ENCODE measurements around the gene TBC1D22A.
"Not testable (repeated sequence)": the region's sequence is repeated elsewhere in the genome, so short reads cannot be mapped to it uniquely, and the experiment has no call there.

Gene TBC1D22A

GRCh38 chr22:46974077-46974476, 211.6 kb downstream of the TBC1D22A start:
- Histone ChIP-seq H3K9me3 (ENCODE audit: insufficient read depth, low read depth, low read length) (no peaks in the 10 kb centered on the region), H3K36me3 (ENCODE audit: insufficient read depth, low read depth, low read length) (no peaks in the 10 kb centered on the region), H3K4me3 (ENCODE audit: low read length) (no peak overlapping the region), H3K27me3 (ENCODE audit: insufficient read depth, low read length) (no peaks in the 10 kb centered on the region), H3K4me1 (ENCODE audit: insufficient read depth, low read length) (no peaks in the 10 kb centered on the region), H3K27ac (ENCODE audit: low read length) (no peak overlapping the region), H3K9ac (ENCODE audit: low read depth, low read length) (no peak overlapping the region)

- no peaks in the 10 kb centered on the region for H3K4me1 ChIP-seq (ENCODE audit: insufficient read depth, low read length)
- H3K36me3 ChIP-seq (ENCODE audit: insufficient read depth, low read depth, low read length), result no peaks in the 10 kb centered on the region
- no peak overlapping the region for H3K9ac ChIP-seq (ENCODE audit: low read depth, low read length)
- no peaks in the 10 kb centered on the region for H3K9me3 ChIP-seq (ENCODE audit: insufficient read depth, low read depth, low read length)
- H3K27ac ChIP-seq (ENCODE audit: low read length), result no peak overlapping the region
- no peak overlapping the region for H3K4me3 ChIP-seq (ENCODE audit: low read length)
- H3K27me3 ChIP-seq (ENCODE audit: insufficient read depth, low read length), result no peaks in the 10 kb centered on the region
Measured at GRCh38 chr22:46974631-46975585, 212.5 kb downstream of the TBC1D22A start.

- no peaks in the 10 kb centered on the region for H3K36me3 ChIP-seq (ENCODE audit: insufficient read depth, low read depth, low read length)
Measured at GRCh38 chr22:46976143-46976542, 213.7 kb downstream of the TBC1D22A start.

GRCh38 chr22:46976598-46976997, 214.1 kb downstream of the TBC1D22A start:
- H3K9me3 ChIP-seq (ENCODE audit: insufficient read depth, low read depth, low read length), result no peaks in the 10 kb centered on the region
- no peaks in the 10 kb centered on the region for H3K36me3 ChIP-seq (ENCODE audit: insufficient read depth, low read depth, low read length)
- H3K4me1 ChIP-seq (ENCODE audit: insufficient read depth, low read length), result no peaks in the 10 kb centered on the region
- H3K4me3 ChIP-seq (ENCODE audit: low read length), result no peak overlapping the region
- no peak overlapping the region for H3K27ac ChIP-seq (ENCODE audit: low read length)
- H3K27me3 ChIP-seq (ENCODE audit: insufficient read depth, low read length), result no peaks in the 10 kb centered on the region
- no peak overlapping the region for H3K9ac ChIP-seq (ENCODE audit: low read depth, low read length)

More at GRCh38 chr22:46976143-46976542, 213.7 kb downstream of the TBC1D22A start:
- no peaks in the 10 kb centered on the region for H3K4me1 ChIP-seq (ENCODE audit: insufficient read depth, low read length)
- no peak overlapping the region for H3K4me3 ChIP-seq (ENCODE audit: low read length)
- H3K9ac ChIP-seq (ENCODE audit: low read depth, low read length), result no peak overlapping the region
- no peak overlapping the region for H3K27ac ChIP-seq (ENCODE audit: low read length)
- H3K27me3 ChIP-seq (ENCODE audit: insufficient read depth, low read length), result no peaks in the 10 kb centered on the region
- H3K9me3 ChIP-seq (ENCODE audit: insufficient read depth, low read depth, low read length), result no peaks in the 10 kb centered on the region

- Histone ChIP-seq H3K27ac (ENCODE audit: low read length) (no peak overlapping the region), H3K36me3 (ENCODE audit: insufficient read depth, low read depth, low read length) (no peaks in the 10 kb centered on the region), H3K4me3 (ENCODE audit: low read length) (no peak overlapping the region), H3K27me3 (ENCODE audit: insufficient read depth, low read length) (no peaks in the 10 kb centered on the region), H3K4me1 (ENCODE audit: insufficient read depth, low read length) (no peaks in the 10 kb centered on the region), H3K9ac (ENCODE audit: low read depth, low read length) (no peak overlapping the region), H3K9me3 (ENCODE audit: insufficient read depth, low read depth, low read length) (no peaks in the 10 kb centered on the region)
Measured at GRCh38 chr22:46977656-46978343, 215.3 kb downstream of the TBC1D22A start.

GRCh38 chr22:46978668-46979067, 216.2 kb downstream of the TBC1D22A start:
- H3K4me1 ChIP-seq (ENCODE audit: insufficient read depth, low read length); H3K27me3 ChIP-seq (ENCODE audit: insufficient read depth, low read length); H3K27ac ChIP-seq (ENCODE audit: low read length); H3K4me3 ChIP-seq (ENCODE audit: low read length); H3K36me3 ChIP-seq (ENCODE audit: insufficient read depth, low read depth, low read length); H3K9ac ChIP-seq (ENCODE audit: low read depth, low read length); H3K9me3 ChIP-seq (ENCODE audit: insufficient read depth, low read depth, low read length): not testable (repeated sequence)

GRCh38 chr22:46979506-46979905, 217.1 kb downstream of the TBC1D22A start:
- H3K9me3 ChIP-seq (ENCODE audit: insufficient read depth, low read depth, low read length), result no peaks in the 10 kb centered on the region
- H3K36me3 ChIP-seq (ENCODE audit: insufficient read depth, low read depth, low read length), result no peaks in the 10 kb centered on the region
- no peaks in the 10 kb centered on the region for H3K4me1 ChIP-seq (ENCODE audit: insufficient read depth, low read length)
- no peak overlapping the region for H3K27ac ChIP-seq (ENCODE audit: low read length)
- H3K9ac ChIP-seq (ENCODE audit: low read depth, low read length), result no peak overlapping the region
- H3K4me3 ChIP-seq (ENCODE audit: low read length), result no peak overlapping the region
- H3K27me3 ChIP-seq (ENCODE audit: insufficient read depth, low read length), result no peaks in the 10 kb centered on the region

- no peak overlapping the region for H3K4me3 ChIP-seq (ENCODE audit: low read length)
- H3K27me3 ChIP-seq (ENCODE audit: insufficient read depth, low read length), result no peaks in the 10 kb centered on the region
- no peak overlapping the region for H3K27ac ChIP-seq (ENCODE audit: low read length)
Measured at GRCh38 chr22:46980392-46980791, 217.9 kb downstream of the TBC1D22A start.

GRCh38 chr22:46982635-46983034, 220.2 kb downstream of the TBC1D22A start:
- H3K9ac ChIP-seq (ENCODE audit: low read depth, low read length), result no peak overlapping the region
- no peaks in the 10 kb centered on the region for H3K27me3 ChIP-seq (ENCODE audit: insufficient read depth, low read length)
- no peaks in the 10 kb centered on the region for H3K9me3 ChIP-seq (ENCODE audit: insufficient read depth, low read depth, low read length)
- H3K4me3 ChIP-seq (ENCODE audit: low read length), result no peak overlapping the region
- H3K27ac ChIP-seq (ENCODE audit: low read length), result no peak overlapping the region
- H3K36me3 ChIP-seq (ENCODE audit: insufficient read depth, low read depth, low read length), result no peaks in the 10 kb centered on the region
- H3K4me1 ChIP-seq (ENCODE audit: insufficient read depth, low read length), result no peaks in the 10 kb centered on the region

More at GRCh38 chr22:46980392-46980791, 217.9 kb downstream of the TBC1D22A start:
- no peak overlapping the region for H3K9ac ChIP-seq (ENCODE audit: low read depth, low read length)
- H3K9me3 ChIP-seq (ENCODE audit: insufficient read depth, low read depth, low read length), result no peaks in the 10 kb centered on the region
- no peaks in the 10 kb centered on the region for H3K36me3 ChIP-seq (ENCODE audit: insufficient read depth, low read depth, low read length)
- H3K4me1 ChIP-seq (ENCODE audit: insufficient read depth, low read length), result no peaks in the 10 kb centered on the region

- Histone ChIP-seq H3K4me3 (ENCODE audit: low read length) (no peak overlapping the region), H3K27me3 (ENCODE audit: insufficient read depth, low read length) (no peaks in the 10 kb centered on the region), H3K36me3 (ENCODE audit: insufficient read depth, low read depth, low read length) (no peaks in the 10 kb centered on the region), H3K9me3 (ENCODE audit: insufficient read depth, low read depth, low read length) (no peaks in the 10 kb centered on the region), H3K4me1 (ENCODE audit: insufficient read depth, low read length) (no peaks in the 10 kb centered on the region), H3K27ac (ENCODE audit: low read length) (no peak overlapping the region), H3K9ac (ENCODE audit: low read depth, low read length) (no peak overlapping the region)
Measured at GRCh38 chr22:46983046-46983445, 220.6 kb downstream of the TBC1D22A start.

- no peak overlapping the region for H3K4me3 ChIP-seq (ENCODE audit: low read length)
- H3K9ac ChIP-seq (ENCODE audit: low read depth, low read length), result no peak overlapping the region
- H3K9me3 ChIP-seq (ENCODE audit: insufficient read depth, low read depth, low read length), result no peaks in the 10 kb centered on the region
- no peaks in the 10 kb centered on the region for H3K4me1 ChIP-seq (ENCODE audit: insufficient read depth, low read length)
- H3K27ac ChIP-seq (ENCODE audit: low read length), result no peak overlapping the region
- no peaks in the 10 kb centered on the region for H3K27me3 ChIP-seq (ENCODE audit: insufficient read depth, low read length)
- no peaks in the 10 kb centered on the region for H3K36me3 ChIP-seq (ENCODE audit: insufficient read depth, low read depth, low read length)
Measured at GRCh38 chr22:46984751-46985506, 222.5 kb downstream of the TBC1D22A start.
